Stimulated activated CD4-positive, alpha-beta T cell treated with anti-CD3 and anti-CD28 coated beads, TNF-alpha, amount 100 ng/mL, for 1 hour (primary cell): ENCODE measurements around the gene SYCP2L.
"Not testable (repeated sequence)": the region's sequence is repeated elsewhere in the genome, so short reads cannot be mapped to it uniquely, and the experiment has no call there.

Source experiments
- DNase-seq, 3 donors: peaks; one replicate each; pipeline ENCODE4 v3.0.0-alpha.2; 2020; ENCODE audit warnings: low read depth in 3 of 3, low spot score in 1 of 3

The SYCP2L gene

DNA sequence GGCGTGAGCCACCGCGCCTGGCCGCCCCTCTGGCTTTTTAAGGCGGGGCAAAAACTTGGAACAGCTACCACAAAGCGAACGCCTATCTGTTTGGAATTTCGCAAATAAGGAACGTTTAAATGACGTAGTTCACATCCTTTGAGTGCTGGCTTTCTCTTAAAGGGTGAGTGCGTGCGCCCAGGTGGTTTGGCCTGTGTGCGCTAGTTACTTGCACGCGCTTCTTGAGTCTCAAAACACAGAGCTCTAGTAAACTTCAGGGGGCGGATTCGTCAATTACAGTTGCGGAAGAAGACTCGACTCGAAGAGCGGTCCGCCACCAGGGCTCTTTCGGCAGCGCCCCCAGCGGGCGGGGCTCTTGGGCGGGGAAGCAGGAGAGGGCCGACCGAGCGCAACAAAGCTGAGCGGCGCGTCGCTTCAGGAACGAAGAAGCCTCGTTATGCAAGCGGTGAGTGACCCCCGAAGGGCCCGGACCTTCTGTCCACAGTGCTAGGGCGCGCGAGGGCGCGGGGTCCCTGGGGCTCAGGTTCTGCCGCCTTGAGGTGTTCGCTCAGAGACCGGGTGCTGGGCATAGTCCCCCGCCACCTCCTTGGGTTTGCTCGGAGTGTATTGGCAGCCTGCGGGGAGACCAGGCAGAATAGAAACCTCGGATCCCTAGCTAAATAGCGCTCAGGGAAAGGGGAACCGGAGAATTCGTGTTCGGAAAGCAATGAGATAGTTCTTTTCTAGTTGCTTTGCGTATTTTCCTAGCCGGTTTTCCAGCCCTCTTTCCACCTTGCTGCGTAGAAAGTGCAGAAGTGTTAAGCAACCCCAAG, at the start of gene SYCP2L:
SYCP2L (plus strand) TSS at position 362 of the 812 bp plus-strand sequence; CDS start at position 437, 75 bp downstream.
- DNase-seq, result no peak

DNA sequence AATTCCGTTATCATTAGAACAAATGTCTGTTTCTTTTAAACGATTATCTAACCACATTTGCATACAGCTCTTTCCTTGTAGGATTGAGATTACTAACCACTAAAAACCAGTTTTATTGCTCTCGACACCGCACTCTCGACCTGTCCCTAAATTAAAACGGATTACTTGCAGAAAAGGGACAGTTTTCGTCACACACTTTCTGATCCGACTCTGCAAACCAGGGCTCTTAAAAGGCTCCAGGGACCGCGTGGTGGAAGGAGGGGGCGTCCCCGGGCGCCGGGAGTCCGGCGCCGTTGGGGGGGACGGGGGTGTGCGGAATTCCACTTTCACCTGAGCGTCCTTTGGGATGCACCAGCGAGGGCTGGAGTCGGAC, 49.2 kb upstream of the SYCP2L start:
- no peak for DNase-seq

DNA sequence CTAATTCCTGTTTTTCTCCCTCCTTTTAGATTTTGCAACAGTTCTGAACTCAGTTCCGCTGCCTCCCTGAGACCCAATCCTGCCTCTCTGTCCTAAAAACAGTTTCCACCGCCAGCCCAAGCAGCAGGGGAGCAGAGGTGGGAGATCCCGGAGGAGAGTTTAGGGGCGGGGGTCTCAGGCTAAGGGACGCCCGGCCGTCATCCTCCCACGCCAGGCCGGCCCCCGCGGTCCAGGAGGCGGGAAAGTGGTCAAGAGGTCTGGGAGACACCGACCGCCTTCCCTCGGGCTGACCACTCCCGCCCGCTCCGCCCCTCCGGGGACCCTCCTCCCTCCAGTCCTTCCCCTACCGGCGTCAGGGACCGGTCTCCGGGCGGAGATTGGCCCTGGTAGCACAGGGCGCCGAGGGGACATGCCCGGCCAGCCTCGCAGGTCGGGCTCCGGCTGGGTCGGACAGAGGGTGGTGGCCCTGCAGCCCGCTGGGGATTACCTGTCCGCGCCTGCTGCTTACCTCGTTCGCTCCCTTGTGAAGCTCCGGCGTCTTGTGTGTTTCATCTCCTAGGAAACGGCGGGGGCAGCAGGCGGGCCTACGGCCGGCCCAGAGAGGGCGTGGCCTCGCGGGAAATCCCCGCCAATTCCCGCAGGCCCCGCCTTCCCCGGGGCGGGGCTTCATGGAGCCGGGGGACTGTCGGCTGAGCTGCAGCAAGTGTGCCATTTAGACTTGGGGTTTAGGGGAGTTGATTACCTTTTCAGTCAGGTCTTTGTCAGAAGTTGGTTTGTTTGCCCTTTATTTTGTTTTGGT, 48.7 kb upstream of the SYCP2L start, which contains the start of gene MAK:
MAK (minus strand) TSS at position 545 of the 799 bp plus-strand sequence. CDS start 7,891 bp downstream, outside the sequence.
- DNase-seq, result peak; percentile 58 to 84 (median 70)

DNA sequence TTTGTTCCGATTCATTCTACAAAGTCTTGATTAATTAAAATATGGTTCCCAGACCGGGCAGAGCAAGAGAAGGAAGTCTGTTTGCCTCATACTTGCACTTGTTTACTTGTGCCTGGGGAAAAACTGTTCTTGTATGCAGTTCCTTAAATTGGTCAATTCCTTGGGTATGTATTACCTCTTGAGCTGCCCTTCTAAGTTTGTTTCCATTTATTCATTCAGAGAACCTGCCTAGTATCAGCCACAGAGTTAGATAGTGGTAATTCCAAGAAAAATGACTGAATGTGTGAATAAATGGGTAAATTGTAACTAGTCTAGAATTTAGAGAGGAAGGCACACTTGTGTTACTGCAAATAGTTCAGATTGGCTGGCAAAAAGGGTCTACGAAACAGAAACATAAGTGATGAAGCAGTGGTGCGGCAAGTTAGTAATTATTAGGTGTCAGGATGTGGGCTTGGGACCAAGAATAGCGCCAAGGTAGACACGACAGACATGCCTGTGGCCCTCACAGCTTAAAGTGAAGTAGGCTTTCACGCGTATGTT, 48.0 kb upstream of the SYCP2L start:
- DNase-seq, result no peak

DNA sequence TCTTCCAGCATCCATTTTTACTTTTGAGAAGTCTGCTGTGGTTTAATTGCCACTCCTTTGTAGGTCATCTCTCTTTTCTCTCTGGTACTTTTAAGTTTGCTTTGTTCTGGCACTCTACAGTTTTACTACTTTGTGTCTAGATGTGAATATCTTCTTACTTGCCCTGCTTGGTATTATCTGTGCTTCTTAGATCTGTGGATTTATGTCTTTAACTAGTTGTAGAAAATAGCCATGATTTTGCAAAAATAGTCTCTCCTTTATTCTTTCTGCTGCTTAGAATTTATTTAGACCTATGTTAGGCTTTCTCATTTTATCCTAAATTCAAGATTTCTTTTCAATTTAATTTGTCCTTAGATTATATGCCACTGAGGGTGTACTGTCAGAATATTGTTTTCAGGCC, 43.3 kb upstream of the SYCP2L start:
- DNase-seq, result no peak

DNA sequence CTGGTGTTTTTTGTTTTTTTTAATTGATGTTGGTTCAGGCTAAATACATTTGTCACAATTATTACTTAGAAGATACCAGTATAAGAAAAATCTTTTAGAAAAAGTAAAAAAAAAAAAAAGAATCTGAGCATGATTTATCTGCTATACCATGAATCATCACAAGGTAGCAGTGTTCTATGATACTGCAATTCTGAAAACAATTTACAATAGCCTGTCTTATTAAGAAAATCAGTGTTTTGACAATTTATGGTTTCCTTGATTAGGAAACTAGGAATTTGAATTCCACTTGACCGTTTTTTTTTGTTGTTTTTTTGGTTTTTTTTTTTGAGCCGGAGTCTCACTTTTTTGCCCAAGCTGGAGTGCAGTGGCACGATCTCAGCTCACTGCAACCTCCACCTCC, 39.2 kb upstream of the SYCP2L start:
- no peak for DNase-seq

DNA sequence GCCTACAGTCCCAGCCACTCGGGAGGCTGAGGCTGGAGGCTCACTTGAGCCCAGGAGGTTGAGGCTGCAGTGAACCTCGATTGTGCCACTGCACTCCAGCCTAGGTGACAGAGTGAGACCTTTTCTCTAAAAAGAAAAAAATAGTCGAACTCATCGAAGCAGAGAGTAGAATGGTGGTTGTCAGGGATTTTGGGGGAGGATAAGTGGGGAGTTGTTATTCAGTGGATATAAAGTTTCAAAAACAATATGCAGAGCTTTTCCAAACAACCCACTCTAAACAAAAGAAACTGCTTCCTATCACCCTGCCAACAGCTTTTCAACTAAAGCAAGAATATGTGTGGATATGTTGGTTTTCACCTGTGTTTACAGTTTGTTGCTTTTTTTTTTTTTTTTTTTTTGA, 37.0 kb upstream of the SYCP2L start:
- no peak for DNase-seq

DNA sequence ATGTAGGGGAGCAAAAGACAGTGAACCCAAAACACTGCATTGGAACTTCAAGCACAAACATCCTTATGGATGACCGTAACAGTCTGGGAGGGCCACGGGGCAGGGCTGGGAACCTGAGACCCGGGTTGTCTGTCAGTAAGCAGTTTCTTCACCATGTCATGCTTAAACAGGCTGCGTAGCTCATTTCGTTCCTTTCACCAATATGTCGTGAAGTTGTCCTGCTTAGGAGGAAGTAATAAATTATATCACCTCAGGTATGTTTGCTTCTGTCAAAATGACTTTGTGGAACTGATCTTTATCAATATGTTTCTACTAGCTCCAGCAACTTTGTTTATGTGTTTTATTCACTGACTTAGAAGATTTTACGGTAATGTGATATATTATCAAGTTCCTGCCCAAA, 36.1 kb upstream of the SYCP2L start:
- no peak for DNase-seq

DNA sequence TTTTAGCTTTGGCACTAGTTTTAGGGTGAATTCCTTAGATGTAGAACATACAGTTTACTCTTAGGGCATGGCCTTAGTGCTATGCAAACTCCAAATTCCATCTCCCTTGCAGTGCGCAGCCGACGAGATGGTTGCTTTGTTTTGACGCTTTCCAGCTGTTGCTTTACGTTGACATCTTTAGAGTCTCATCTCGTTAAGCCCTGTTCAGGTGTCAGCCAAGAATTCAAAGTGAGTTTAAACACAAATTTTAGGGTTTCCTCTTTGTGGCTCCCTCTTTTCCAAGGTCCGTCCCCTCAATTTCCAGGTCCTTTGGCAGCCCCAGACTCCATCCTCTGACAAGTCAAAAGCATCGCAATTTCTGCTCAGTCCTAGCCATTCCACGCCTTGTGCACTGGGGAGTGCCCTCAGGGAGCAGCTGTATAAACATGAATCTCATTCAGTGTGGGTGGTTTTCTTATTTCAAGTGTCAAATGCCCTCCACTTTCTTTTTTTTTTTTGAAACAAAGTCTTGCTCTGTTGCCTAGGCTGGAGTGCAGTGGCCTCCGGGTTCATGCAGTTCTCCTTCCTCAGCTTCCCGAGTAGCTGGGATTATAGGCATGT, 34.4 kb upstream of the SYCP2L start:
- no peak for DNase-seq

DNA sequence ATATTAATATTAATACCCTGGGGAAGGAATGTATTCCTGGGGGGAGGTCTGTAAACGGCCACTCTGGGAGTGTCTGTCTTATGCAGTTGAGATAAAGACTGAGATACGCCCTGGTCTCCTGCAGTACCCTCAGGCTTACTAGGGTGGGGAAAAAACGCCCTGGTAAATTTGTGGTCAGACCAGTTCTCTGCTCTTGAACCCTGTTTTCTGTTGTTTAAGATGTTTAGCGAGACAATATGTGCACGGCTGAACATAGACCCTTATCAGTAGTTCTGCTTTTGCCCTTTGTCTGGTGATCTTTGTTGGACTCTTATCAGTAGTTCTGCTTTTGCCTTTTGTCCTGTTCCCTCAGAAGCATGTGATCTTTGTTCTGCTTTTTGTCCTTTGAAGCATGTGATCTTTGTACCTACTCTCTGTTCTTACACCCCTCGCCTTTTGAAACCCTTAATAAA, 33.0 kb upstream of the SYCP2L start:
- not testable (repeated sequence) for DNase-seq

DNA sequence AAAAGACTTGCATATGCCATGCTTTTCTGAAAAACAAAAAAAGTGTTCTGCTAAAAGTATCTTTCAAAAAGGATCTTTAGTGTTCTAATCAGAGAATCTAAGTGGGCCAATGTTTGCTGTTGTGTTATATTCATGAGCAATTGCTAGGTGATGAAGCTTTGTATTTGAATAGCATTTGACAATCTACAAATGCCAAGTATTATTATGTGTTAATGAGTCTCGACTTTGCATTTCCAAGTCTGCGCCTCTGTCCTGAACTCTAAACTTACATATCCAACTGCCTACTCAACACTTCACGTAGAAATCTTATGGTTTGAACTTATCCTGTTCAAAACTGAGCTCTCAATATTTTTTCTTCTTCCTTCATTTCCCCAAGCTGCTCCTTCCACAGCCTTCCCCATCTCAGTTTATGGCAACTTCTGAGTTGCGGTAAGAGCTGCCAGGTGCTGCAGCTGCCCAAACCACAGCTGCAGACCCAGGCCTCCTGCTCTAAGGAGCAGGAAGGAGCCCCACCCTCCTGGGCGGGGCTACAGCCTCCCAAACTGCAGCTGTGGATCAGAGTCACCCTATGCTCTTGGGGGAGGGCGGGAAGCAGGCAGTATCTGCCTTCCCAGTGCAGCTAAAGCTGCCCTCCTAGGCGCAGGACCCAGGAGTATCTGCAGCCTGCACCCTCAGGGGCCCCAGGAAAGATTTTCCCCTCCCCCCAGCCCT, 31.8 kb upstream of the SYCP2L start:
- DNase-seq, result no peak

DNA sequence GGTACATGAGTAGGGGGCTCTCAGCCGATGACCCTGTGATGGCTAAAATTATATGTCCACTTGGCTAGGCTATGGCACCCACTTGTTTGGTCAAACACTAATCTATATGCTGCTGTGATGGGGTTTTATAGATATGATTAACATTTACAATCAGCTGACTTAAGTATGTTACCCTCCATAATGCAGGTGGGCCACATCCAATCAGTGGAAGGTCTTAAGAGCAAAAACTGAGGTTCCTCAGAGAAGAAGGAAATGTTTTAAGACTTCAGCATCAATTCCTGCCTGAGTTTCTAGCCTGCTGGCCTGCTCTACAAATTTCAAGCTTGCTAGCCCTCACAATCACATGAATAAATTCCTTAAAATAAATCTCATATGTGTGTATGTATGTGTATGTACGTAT, 29.6 kb upstream of the SYCP2L start:
- DNase-seq, result no peak

DNA sequence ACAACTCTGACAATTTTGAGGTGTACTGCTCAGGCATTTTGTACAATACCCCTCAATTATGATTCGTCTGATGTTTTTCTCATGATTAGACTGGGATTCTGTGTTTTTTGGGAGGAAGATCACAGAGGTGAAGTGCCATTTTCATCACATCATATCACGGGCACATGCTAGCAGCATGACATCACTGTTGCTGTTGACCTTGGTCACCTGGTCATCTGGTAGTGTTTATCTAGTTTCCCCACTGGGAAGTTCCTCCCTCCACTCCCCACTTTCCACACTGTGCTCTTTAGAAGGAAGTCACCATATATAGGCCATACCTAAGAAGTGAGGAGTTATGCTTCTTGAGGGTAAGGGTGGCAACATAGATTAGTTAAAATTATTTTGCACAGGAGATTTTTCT, 25.8 kb upstream of the SYCP2L start:
- no peak for DNase-seq

DNA sequence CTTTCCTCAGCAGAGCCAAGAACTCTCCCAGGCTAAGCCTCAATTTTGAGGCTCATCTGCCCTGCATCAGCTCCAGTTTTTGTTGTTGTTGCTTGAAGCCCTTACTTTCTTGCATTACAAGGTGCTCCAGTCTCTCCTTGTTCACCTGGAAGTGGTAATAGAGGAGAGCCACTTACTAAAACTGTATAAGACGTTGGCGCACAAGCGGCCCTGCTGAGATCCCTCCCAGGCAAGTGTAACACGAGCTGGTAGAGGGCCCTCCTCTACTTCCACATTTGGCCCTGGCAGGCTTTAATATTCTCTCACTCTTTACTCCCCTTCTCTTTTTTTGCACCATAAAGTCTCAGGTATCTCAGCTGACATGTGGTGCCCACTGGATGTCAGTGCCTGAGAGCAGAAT, 24.5 kb upstream of the SYCP2L start:
- no peak for DNase-seq

DNA sequence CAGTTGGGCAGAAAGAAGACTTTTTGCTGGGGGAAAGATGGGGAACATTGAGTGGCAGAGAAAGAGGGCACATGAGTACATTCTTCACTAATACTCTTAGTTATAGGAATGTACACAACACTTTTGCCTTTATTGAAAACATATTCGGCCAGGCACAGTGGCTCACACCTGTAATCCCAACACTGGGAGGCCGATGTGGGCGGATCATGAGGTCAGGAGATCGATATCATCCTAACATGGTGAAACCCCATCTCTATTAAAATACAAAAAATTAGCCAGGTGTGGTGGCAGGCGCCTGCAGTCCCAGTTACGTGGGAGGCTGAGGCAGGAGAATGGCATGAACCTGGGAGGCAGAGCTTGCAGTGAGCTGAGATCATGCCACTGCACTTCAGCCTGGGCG, 23.8 kb upstream of the SYCP2L start:
- DNase-seq, result not testable (repeated sequence)

DNA sequence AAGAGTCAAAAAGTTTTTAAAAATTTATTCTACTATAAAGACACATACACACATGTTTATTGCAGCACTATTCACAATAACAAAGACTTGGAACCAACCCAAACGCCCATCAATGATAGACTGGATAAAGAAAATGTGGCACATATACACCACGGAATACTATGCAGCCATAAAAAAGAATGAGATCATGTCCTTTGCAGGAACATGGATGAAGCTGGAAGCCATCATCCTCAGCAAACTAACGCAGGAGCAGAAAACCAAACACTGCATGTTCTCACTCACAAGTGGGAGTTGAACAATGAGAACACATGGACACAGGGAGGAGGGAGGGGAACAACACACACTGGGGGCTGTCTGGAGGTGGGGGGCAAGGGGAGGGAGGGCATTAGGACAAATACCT, 20.1 kb upstream of the SYCP2L start:
- DNase-seq, result not testable (repeated sequence)

DNA sequence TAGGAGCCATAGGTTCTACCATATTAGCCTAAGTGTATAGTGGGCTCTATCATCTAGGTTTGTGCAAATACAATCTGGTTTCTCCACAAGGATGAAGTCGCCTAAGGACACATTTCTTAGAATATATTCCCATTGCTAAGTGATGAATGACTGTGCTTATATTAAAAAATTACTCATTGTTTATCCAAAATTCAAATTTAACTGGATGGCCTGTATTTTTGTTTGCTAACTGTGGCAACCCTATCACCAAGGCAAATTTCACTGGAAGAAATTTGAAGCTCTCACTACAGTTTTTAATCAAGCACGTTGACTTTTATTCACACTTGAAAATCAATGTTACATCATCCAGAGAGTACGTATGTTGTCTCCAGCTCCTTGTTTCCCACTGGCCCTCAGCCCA, 18.9 kb upstream of the SYCP2L start:
- no peak for DNase-seq

DNA sequence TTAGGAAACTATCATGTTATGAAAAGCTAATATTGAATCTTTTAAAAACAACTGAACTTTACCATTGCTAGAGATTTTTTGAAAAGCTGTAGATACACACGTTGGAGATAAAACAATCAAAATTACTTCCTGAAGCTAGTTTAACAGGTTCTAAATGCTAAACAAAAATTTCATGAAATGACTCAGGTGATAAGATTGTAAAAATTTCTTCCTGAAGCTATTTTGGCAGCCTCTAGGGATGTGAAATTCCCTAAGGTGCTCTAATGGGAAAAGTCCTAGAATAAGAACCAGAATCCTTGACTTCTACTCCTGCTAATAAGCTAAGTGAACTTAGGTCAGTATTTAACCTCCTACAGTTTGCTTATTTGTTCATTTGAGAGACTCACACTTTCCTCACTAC, 13.5 kb upstream of the SYCP2L start:
- DNase-seq, result no peak

DNA sequence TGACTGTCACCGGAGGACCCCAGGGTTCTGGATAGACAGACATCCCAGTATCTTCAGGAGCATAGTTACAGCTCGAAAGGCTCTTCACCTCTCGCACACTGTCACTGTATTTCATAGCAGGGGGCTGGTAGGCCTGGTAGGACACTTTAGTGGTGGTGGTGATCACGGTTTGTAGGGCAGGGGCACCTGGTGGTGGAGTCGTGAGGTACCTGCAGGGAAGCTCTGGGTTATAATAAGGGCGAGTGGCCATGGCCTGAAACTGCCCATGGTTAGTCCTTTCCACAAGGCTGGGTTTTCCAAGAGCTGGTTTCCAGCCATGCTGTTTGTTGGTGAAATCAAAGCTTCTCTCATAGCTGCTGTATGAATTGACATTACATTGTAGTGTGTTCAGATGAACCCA, 12.6 kb upstream of the SYCP2L start:
- no peak for DNase-seq

DNA sequence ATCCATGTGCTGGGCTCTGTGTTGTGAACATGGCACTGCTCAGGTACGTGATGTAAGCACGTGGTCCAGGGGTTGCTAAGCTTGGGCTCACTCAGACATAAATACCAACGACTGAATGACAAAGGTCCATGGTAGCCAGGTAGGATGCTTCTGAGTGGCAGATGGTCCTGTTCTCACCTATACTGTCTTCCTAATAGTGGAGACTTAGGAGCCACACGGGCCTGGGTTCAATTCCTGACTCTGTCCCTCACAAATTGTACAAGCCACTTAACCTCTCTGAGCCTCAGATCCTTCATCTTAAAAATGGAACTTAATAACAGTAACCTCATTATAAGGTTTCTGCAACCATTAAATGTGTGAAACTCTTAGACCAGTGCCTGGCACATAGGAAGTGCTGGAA, 11.8 kb upstream of the SYCP2L start:
- no peak for DNase-seq

DNA sequence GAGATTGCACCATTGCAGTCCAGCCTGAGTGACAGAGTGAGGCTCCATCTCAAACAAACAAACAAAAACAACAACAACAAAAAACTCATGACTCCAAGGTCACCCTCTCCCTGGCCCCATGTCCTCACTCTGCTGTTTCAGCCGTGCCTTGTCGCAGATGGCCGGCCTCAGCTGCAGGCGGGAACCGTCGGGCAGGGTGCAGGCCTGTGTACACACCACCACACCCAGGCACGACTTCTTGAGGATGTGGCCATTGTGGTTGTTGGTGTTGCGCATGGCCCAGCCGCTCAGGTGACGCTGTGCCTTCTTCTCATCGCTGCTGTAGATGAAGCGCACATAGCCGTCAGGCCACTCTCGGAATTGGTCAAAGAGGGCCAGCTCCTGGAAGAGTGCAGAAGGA, 9.8 kb upstream of the SYCP2L start:
- no peak for DNase-seq
